H1 (cell line): ENCODE results near the gene ANXA4. TPM values are rescaled to one million over a fixed set of nuclear protein-coding genes. Genes with fewer than 3 reads are reported as not detected.

ENCODE experiments used
- CTCF ChIA-PET: fragments of 300-600 bp; sonication (Branson Sonifier 250); formaldehyde crosslinking; loops from one replicate; lab custom pipeline; 2021; ENCODE audit not compliant: partially characterized antibody; lab: Charles Lee
- POLR2A ChIA-PET: fragments of 300-600 bp; sonication (Branson Sonifier 250); formaldehyde crosslinking; loops from one replicate; lab custom pipeline; 2021; ENCODE audit warnings: inconsistent platforms; ENCODE audit not compliant: partially characterized antibody; lab: Charles Lee
- DNase-seq, 2 experiments: peaks; one replicate each; pipeline versions ENCODE4 v3.0.0 to v3.0.0-alpha.2; 2010 to 2022; ENCODE audit warnings: low spot score in 2 of 2, low read depth in 1 of 2, mixed read lengths in 1 of 2
- FAIRE-seq: peaks from 2 replicates; lab custom pipeline; 2011; peaks lifted over from hg19 to GRCh38; lab: Jason Lieb, UNC
- H2AFZ ChIP-seq: 2 replicates; pipeline ENCODE4 v1.8.1; 2012; ENCODE audit warnings: low read length, inconsistent platforms
- H2AK5ac ChIP-seq: 2 replicates; pipeline ENCODE4 v1.6.1; 2013; ENCODE audit warnings: low read depth, low read length
- H2BK120ac ChIP-seq: replicated peaks from 2 replicates; pipeline ENCODE3; 2013; ENCODE audit warnings: low read depth, low read length, inconsistent platforms
- H2BK12ac ChIP-seq: 2 replicates; pipeline ENCODE4 v1.6.1; 2013; ENCODE audit warnings: low read depth, low read length
- H2BK15ac ChIP-seq: 2 replicates; pipeline ENCODE4 v1.6.1; 2013; ENCODE audit warnings: low read length
- H2BK20ac ChIP-seq: 2 replicates; pipeline ENCODE4 v1.6.1; 2013; ENCODE audit warnings: low read length
- H2BK5ac ChIP-seq: 2 replicates; pipeline ENCODE4 v1.6.1; 2013; ENCODE audit warnings: low read depth, low read length
- H3K14ac ChIP-seq: 2 replicates; pipeline ENCODE4 v1.6.1; 2013; ENCODE audit warnings: inconsistent platforms; ENCODE audit not compliant: insufficient read length
- H3K18ac ChIP-seq: 2 replicates; pipeline ENCODE4 v1.6.1; 2013; ENCODE audit warnings: low read length; ENCODE audit errors: extremely low read depth
- H3K23ac ChIP-seq: 2 replicates; pipeline ENCODE4 v1.6.1; 2013; ENCODE audit warnings: inconsistent platforms; ENCODE audit not compliant: insufficient read length
- H3K23me2 ChIP-seq: 2 replicates; pipeline ENCODE4 v1.6.1; 2013; ENCODE audit warnings: low read depth, low read length
- H3K27ac ChIP-seq: 2 replicates; pipeline ENCODE4 v1.6.1; 2011; ENCODE audit warnings: low read depth, low read length, inconsistent platforms
- H3K27me3 ChIP-seq, 4 experiments: replicated peaks in 1 of 4; 1 replicate in 1 of 4; 2 replicates in 3 of 4; pipeline versions ENCODE4 v1.6.1 to v1.8.1; 2011 to 2013; ENCODE audit warnings: low read length in 3 of 4, mild to moderate bottlenecking in 3 of 4, inconsistent platforms in 2 of 4, mixed read lengths in 2 of 4, moderate library complexity in 1 of 4; ENCODE audit not compliant: control insufficient read depth in 3 of 4, insufficient read depth in 3 of 4; ENCODE audit errors: extremely low read depth in 1 of 4
- H3K36me3 ChIP-seq, 4 experiments: 2 replicates each; pipeline versions ENCODE4 v1.6.1 to v1.8.1; 2011 to 2013; ENCODE audit warnings: mild to moderate bottlenecking in 4 of 4, low read length in 3 of 4, moderate library complexity in 2 of 4, control low read depth in 1 of 4, inconsistent platforms in 1 of 4; ENCODE audit not compliant: insufficient read depth in 4 of 4, control insufficient read depth in 2 of 4
- H3K4ac ChIP-seq: replicated peaks from 2 replicates; pipeline ENCODE3; 2013; ENCODE audit warnings: low read length, low read depth, mixed read lengths, inconsistent platforms; ENCODE audit not compliant: insufficient read length
- H3K4me1 ChIP-seq, 4 experiments: replicated peaks in 1 of 4; 1 replicate in 1 of 4; 2 replicates in 3 of 4; pipeline versions ENCODE4 v1.6.1 to v1.8.1; 2011 to 2013; ENCODE audit warnings: low read length in 3 of 4, inconsistent platforms in 2 of 4, mixed read lengths in 1 of 4; ENCODE audit not compliant: insufficient read depth in 4 of 4, control insufficient read depth in 3 of 4
- H3K4me2 ChIP-seq, 2 experiments: 2 replicates each; pipeline versions ENCODE4 v1.6.1 to v1.8.1; 2011 to 2013; ENCODE audit warnings: low read depth in 2 of 2, low read length in 2 of 2, control low read depth in 1 of 2, inconsistent platforms in 1 of 2, mild to moderate bottlenecking in 1 of 2; ENCODE audit not compliant: insufficient read depth in 1 of 2
- H3K4me3 ChIP-seq, 4 experiments: fragments of 200-600, 300-600 bp in 1 of 4; sonication (generic), shearing (Covaris generic), sonication (Bioruptor Twin) in 1 of 4; 2 replicates each; pipeline versions ENCODE4 v1.5.1 to v1.8.1; 2011 to 2016; ENCODE audit warnings: low read length in 4 of 4, low read depth in 3 of 4, control low read depth in 2 of 4, inconsistent platforms in 2 of 4, mild to moderate bottlenecking in 2 of 4, mixed read lengths in 1 of 4, moderate library complexity in 1 of 4; ENCODE audit not compliant: insufficient read depth in 2 of 4; ENCODE audit errors: extremely low read depth in 1 of 4
- H3K56ac ChIP-seq: replicated peaks from 2 replicates; pipeline ENCODE3; 2013; ENCODE audit warnings: low read depth, mild to moderate bottlenecking, mixed read lengths, low read length, inconsistent platforms; ENCODE audit not compliant: insufficient read length
- H3K79me1 ChIP-seq: 2 replicates; pipeline ENCODE4 v1.6.1; 2013; ENCODE audit warnings: low read depth, low read length, control low read depth
- H3K79me2 ChIP-seq, 2 experiments: 2 replicates each; pipeline versions ENCODE4 v1.6.1 to v1.8.1; 2012 to 2013; ENCODE audit warnings: low read length in 2 of 2, mild to moderate bottlenecking in 2 of 2, inconsistent platforms in 1 of 2; ENCODE audit not compliant: insufficient read depth in 2 of 2, control insufficient read depth in 1 of 2
- H3K9ac ChIP-seq, 4 experiments: replicated peaks in 1 of 4; 1 replicate in 1 of 4; 2 replicates in 3 of 4; pipeline versions ENCODE4 v1.6.1 to v1.8.1; 2011 to 2013; ENCODE audit warnings: low read depth in 3 of 4, low read length in 3 of 4, control low read depth in 2 of 4, mild to moderate bottlenecking in 2 of 4, moderate library complexity in 2 of 4, inconsistent platforms in 1 of 4; ENCODE audit errors: extremely low read depth in 1 of 4
- H3K9me3 ChIP-seq, 2 experiments: 2 replicates each; pipeline versions ENCODE4 v1.6.1 to v1.8.1; 2012 to 2013; ENCODE audit warnings: mild to moderate bottlenecking in 2 of 2, moderate library complexity in 2 of 2, control low read depth in 1 of 2, inconsistent platforms in 1 of 2, low read depth in 1 of 2, low read length in 1 of 2, mixed read lengths in 1 of 2; ENCODE audit not compliant: insufficient read depth in 2 of 2
- H4K20me1 ChIP-seq, 2 experiments: replicated peaks in 1 of 2; 2 replicates each; pipeline versions ENCODE3 to v1.8.1; 2011 to 2013; ENCODE audit warnings: inconsistent platforms in 2 of 2, low read length in 2 of 2, mild to moderate bottlenecking in 1 of 2; ENCODE audit not compliant: insufficient read depth in 2 of 2, control insufficient read depth in 1 of 2
- H4K5ac ChIP-seq: 2 replicates; pipeline ENCODE4 v1.6.1; 2013; ENCODE audit warnings: low read length, low read depth, mixed read lengths, inconsistent platforms; ENCODE audit not compliant: insufficient read length
- H4K8ac ChIP-seq: 2 replicates; pipeline ENCODE4 v1.8.0; 2013; ENCODE audit warnings: mild to moderate bottlenecking, moderate library complexity, low read length, inconsistent platforms; ENCODE audit not compliant: insufficient read depth; ENCODE audit errors: extremely low read depth
- H4K91ac ChIP-seq: replicated peaks from 2 replicates; pipeline ENCODE3; 2013; ENCODE audit warnings: low read length, mixed read lengths, inconsistent platforms; ENCODE audit not compliant: insufficient read length
- CEBPB ChIP-seq: IDR thresholded peaks from 2 replicates; pipeline ENCODE4 v1.6.1; 2012; ENCODE audit warnings: low read depth, low read length
- JUND ChIP-seq: IDR thresholded peaks from 2 replicates; pipeline ENCODE4 v1.6.1; 2011; ENCODE audit warnings: mild to moderate bottlenecking, improper control_type of control experiment, low read length
- NANOG ChIP-seq: IDR thresholded peaks from 2 replicates; pipeline ENCODE4 v1.6.1; 2011; ENCODE audit warnings: low read length, low read depth, mild to moderate bottlenecking, inconsistent platforms; ENCODE audit not compliant: insufficient read depth, poor library complexity, severe bottlenecking
- RFX5 ChIP-seq: IDR thresholded peaks from 2 replicates; pipeline ENCODE4 v1.6.1; 2011; ENCODE audit warnings: low read depth, low read length, improper control_type of control experiment, borderline replicate concordance
- WGBS, 2 experiments: shearing (Covaris generic) in 1 of 2; methylation state at CpG; one replicate each; pipeline versions ENCODE4 v1.1.6 to v1.1.7; 2013 to 2015; ENCODE audit warnings: low lambda C conversion rate in 2 of 2, mixed read lengths in 2 of 2, inconsistent platforms in 1 of 2, low coverage in 1 of 2, missing lambda C conversion rate in 1 of 2; ENCODE audit not compliant: insufficient replicate concordance in 2 of 2, insufficient coverage in 1 of 2, insufficient read length in 1 of 2; ENCODE audit errors: extremely low coverage in 1 of 2, missing lambda C conversion rate in 1 of 2; 5-methylcytosine and 5-hydroxymethylcytosine counted together
- polyA plus RNA-seq, 7 experiments: library from polyadenylated mRNA; depleted of rRNA in 3 of 7; stranded (reverse) in 5 of 7; unstranded in 2 of 7; fragments of >200 nt in 5 of 7; fragments of 200-250 nt in 2 of 7; gene quantifications; 1 replicate in 5 of 7; 2 replicates in 1 of 7; 4 replicates in 1 of 7; pipeline versions ENCODE4 v1.2.1 to v1.2.3, GENCODE V29; 2011 to 2013; ENCODE audit warnings: missing spikeins in 2 of 7, mixed read lengths in 2 of 7
- total RNA-seq: library from RNA; stranded (reverse); fragmentation: NEBNext Ultra II Directional; extraction: Animal tissue kit (Norgen Biotek cat#: 25700); gene quantifications from 2 replicates; pipeline ENCODE4 v1.2.1, GENCODE V29; 2021
- TF ChIP-seq, protein P1 (sequence below): IDR thresholded peaks from 2 replicates; pipeline ENCODE4 v1.6.1; 2012; ENCODE audit warnings: inconsistent platforms

The ANXA4 gene
- total and polyA plus RNA-seq, 2 of the 8 experiments (the other 6 are each of a cell fraction or from before 2014, with no cell fraction given): 9.4 to 17.6 TPM

DNA sequence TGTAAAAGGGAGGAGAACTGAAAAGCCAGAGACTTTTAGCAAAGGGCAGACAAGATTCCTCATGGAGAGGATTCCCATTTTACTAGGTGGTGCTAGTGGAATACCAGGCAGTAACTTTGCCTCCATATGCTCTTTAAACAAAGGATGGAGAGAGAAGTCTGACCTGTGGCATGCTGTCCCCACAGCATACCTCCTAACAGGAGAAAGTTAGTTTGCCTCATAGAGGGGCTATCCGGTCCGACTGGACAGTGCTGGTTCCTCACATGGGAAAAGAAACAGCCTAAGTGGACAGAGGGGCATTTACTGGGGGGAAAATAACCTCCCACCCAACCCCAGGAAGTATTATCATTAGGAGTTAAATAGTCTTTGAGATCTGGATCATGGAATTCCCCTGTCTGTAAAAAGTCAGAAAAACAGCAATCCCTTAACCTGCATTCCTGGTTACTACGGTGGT is 55.9 kb downstream of the ANXA4 start:
- Histone ChIP-seq H3K23ac (no peak overlapping the region), H3K4ac (no peak overlapping the region), H3K4me2 (no peak overlapping the region), H2AK5ac (no peak overlapping the region), H4K5ac (no peak overlapping the region), H2BK20ac (no peak overlapping the region), H3K18ac (no peak overlapping the region), H3K9ac (no peak overlapping the region), H3K79me2 (no peaks in the 10 kb centered on the region), H2BK12ac (no peak overlapping the region), H3K9me3 (no peaks in the 10 kb centered on the region), H3K4me1 (peaks cover 0 to 16% (median 4%) of the 10 kb centered on the region in 4 experiments; a peak in 5 of 7 replicates), H3K23me2 (no peaks in the 10 kb centered on the region), H3K14ac (no peak overlapping the region), H3K79me1 (no peaks in the 10 kb centered on the region), H4K8ac (no peak overlapping the region), H4K20me1 (no peaks in the 10 kb centered on the region), H3K27ac (no peak overlapping the region), H3K56ac (no peak overlapping the region), H2BK15ac (no peak overlapping the region), H3K4me3 (no peak overlapping the region), H3K36me3 (no peaks in the 10 kb centered on the region), H3K27me3 (no peaks in the 10 kb centered on the region), H4K91ac (no peak overlapping the region), H2AFZ (0 out of 2 replicates have a peak overlapping the region, but pooled peaks have one; percentile 25), H2BK5ac (no peak overlapping the region), H2BK120ac (no peak overlapping the region)
- DNase-seq (no peak), FAIRE-seq (no peak)
- TF ChIP-seq CEBPB (no peak), RFX5 (no peak), NANOG (no peak), JUND (no peak)
- TF ChIP-seq, protein P1, sequence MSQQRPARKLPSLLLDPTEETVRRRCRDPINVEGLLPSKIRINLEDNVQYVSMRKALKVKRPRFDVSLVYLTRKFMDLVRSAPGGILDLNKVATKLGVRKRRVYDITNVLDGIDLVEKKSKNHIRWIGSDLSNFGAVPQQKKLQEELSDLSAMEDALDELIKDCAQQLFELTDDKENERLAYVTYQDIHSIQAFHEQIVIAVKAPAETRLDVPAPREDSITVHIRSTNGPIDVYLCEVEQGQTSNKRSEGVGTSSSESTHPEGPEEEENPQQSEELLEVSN: no peak
- POLR2A ChIA-PET: no interaction called here
- 90% methylated on average over 3 of the region's 3 CpGs; no CpG with 5 or more reads in 1 of the 2 experiments for WGBS, 2 experiments
- CTCF ChIA-PET: interaction anchor here (1.4 to 4.9 kb wide), 3 partner anchors 8 to 31 kb away, joined by 4 to 29 read pairs (median 5); no protein-coding TSS in a partner anchor
